Right renal pelvis (tissue), 4 donors: ENCODE data around the gene PCLO. TPM values are rescaled to one million over a fixed set of nuclear protein-coding genes. Genes with fewer than 3 reads are reported as not detected.

Experiments used
- DNase-seq, 4 donors: peaks; one replicate each; pipeline ENCODE4 v3.0.0-alpha.2; 2013; ENCODE audit warnings: low read depth in 4 of 4, low spot score in 3 of 4, missing footprints in 1 of 4
- polyA plus RNA-seq, 4 donors: library from polyadenylated mRNA; unstranded; fragments of 120-200 nt; gene quantifications; one replicate each; pipeline ENCODE4 v1.2.1, GENCODE V29; 2013; ENCODE audit not compliant: insufficient read length in 4 of 4

PCLO gene
- polyA plus RNA-seq, 4 donors: 7.4 to 8.5 (median 7.6) TPM

DNA sequence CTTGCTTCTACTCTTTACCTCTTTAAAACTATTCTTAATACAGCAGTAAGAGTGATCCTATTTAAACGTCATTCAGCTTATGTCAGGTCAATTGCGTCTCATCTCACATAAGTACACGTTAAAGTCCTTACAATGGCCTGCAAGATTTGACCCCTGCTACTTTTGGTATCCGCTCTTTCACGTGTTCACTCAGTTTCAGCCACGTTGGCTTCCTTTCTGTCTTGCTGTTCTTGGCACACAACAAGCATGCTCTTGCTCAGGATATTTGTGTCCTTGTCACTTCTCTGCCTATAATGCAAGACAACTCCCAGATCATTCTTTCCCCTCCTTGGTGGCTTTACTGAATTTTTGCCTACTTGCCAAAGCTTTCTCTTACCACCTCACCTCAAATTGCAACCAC is 296.8 kb downstream of the PCLO start:
- no peak for DNase-seq

DNA sequence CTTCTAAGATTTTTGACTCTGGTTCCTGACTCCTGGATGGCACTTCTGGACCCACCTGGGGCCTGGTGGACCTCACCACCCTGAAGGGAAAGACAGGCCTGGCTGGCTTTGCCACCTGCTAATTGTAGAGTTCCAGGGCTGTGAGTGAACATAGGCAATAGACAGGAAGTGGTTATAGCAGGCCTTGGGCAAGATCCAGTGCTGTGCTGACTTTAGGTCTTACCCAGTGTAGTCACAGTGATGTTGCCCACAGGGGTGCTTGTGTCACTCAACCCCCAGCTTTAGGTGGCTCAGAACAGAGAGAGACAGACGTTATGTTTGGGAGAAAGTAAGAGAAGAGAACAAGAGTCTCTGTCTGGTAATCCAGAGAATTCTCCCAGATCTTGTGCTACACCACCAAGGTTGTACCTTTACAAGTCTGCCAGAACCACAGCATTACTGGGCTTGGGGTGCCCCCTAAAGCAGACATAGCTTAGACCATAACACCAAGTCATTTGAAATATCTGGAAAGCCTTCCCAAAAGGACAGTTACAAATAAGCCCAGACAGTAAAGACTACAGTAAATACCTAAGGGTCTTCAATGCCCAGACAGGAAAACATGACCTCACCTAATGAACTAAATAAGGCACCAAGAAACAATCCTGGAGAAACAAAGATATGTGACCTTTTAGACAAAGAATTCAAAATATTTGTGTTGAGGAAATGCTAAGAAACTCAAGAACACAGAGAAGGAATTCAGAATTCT is 303.4 kb downstream of the PCLO start:
- no peak for DNase-seq

- no peak for DNase-seq
These were observed 311.6 kb downstream of the PCLO start for GRCh38 chr7:82851121-82851520.

- DNase-seq: no peak
These were observed 320.9 kb downstream of the PCLO start for GRCh38 chr7:82841828-82842227.

DNA sequence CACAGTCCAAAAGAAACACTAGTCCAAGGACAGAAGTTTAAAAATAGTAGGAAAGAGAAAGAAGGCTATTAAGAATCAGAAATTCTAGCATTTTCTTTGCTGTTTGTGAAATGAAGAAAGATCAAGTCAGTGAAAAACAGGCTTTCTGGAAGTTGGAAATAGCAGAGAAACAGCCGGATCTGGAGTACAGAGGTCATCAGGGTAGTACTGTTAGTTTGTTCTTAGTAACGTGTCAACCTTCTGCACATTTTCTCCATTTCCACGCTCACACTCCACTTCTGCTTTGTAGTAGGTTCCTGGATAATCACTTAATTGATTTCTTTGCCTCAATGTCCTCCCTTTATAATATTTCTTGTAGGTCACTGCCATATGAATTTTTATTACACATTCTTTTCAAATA is 322.6 kb downstream of the PCLO start:
- no peak for DNase-seq

DNA sequence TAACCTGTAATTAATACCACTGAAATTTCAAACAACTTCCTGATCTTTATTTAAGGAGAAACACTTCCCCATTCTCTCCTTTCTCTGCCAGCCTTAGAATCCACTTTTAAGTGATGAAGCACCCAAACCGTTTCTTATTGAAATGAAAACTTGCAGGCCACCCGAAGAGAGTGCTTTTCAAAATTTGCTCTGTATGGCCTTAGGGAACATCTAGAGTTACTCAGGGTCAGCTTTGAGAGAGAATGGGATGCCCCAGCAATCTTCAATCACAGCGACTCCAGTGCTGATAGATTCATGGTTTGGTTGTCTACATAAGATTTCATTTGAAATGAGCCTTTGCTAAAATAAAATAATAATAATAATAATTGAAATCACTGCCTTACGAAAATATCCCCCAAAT is 323.1 kb downstream of the PCLO start:
- DNase-seq: no peak

- DNase-seq: no peak
These were observed 323.6 kb downstream of the PCLO start for GRCh38 chr7:82839063-82839462.

DNA sequence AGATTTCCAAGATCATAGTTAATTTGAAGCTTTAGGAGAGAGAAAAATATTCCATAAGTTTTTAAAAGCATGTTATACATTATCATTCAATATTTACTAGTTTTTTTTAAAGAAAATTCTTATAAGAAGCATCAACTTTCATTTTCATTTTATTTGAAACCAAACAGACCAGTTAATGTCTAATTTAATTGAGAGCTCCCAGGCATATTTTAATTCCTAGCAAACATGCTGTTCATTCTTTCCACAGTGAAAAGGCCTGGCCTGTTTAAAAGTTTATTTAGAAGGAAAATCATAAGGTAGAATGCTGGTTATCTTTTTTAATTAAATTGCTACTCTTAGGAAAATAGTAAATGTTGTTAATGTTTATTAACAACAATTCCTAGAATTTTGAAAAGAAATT is 324.4 kb downstream of the PCLO start:
- DNase-seq: no peak

DNA sequence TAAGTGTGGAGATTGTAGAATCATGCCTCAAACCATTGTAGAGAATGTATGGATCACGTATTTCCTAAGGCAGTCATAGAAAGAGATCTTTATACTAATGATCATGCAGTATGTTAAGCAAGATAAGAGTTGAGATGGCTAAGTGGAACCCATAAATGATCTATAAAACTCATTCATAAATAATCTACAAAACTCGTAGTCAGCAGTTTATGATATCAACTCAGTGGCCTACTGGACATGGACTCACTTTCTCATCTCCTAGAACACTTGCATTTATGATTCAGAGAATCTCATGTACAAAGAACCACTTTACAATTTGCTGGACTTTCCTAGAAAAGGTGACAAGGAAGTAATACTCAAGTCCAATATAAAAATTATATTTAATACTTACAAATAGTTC is 339.6 kb downstream of the PCLO start:
- no peak for DNase-seq

- DNase-seq: no peak
These were observed 341.6 kb downstream of the PCLO start for GRCh38 chr7:82821037-82821436.

GRCh38 chr7:82818171-82818570 is 344.5 kb downstream of the PCLO start:
- no peak for DNase-seq

DNA sequence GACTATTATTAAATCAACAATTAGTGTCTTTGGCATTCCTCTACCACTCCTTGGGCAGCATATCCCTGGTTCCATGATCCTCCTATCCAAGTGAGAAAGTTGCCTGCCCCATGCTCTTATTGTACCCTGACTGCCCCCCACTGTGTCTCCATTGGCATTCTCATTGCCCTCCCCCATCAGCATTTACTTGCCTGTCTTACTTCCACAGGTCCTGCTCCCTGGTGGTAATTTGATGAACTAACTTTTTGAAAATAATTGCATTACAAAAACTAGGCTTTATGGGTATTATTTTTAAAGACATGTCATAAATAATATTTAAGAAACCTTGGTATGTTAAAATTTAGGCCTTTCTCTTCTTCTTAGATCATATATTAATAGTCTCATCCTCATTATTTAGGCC is 346.4 kb downstream of the PCLO start:
- DNase-seq: no peak

DNA sequence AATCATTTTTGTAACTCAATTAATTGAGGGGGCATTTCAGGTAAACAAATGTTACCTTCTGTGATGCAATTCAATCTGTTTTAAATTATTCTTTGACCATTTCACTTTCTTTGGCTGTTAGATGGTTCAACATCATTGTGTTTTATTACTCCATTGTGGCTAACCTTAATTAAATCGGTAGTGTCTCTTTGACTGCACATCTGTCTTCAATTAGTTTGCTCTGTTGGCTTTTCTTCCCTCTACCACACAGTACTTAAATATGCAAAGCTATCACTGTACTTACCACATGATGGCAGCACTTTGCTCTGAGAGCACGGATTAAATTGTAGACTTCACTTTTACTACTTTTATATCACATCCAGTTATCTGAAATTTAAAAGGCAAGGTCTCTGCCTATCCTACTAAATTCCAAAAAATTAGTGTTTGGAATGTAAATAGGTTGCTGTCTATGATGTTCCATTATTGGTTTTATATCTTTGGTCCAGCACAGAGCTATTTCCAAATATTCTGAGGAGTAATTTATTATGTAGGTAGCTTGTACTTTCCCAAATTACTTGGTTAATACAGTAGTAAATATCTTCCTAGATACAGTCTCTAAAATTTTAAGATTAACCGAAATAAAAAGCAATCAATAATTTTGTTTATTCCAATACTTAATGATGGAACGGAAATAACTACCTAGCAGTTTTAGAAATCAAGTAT is 352.0 kb downstream of the PCLO start:
- peak; percentile 19 to 31 (median 22) for DNase-seq

- DNase-seq: no peak
These were observed 354.1 kb downstream of the PCLO start for GRCh38 chr7:82808633-82809032.

- no peak for DNase-seq
These were observed 357.1 kb downstream of the PCLO start for GRCh38 chr7:82805527-82805960.

DNA sequence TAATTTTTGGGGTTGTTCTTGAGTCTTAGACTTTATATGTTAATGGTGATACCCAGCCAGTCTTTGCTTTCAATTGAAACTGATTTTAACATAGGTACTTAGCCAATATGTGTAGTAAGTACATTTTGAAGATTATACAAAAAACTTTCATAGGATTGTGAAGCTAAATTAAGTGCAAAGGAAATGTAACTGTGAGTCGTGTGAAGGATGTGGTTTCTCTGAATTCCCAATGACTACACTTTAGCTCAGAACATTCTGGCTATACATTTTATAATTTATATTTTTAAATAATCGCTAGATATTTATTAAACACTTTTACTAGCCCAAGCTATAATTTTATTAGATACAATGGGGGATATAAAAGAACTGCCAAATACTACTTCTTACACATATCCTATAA is 359.3 kb downstream of the PCLO start:
- no peak for DNase-seq

DNA sequence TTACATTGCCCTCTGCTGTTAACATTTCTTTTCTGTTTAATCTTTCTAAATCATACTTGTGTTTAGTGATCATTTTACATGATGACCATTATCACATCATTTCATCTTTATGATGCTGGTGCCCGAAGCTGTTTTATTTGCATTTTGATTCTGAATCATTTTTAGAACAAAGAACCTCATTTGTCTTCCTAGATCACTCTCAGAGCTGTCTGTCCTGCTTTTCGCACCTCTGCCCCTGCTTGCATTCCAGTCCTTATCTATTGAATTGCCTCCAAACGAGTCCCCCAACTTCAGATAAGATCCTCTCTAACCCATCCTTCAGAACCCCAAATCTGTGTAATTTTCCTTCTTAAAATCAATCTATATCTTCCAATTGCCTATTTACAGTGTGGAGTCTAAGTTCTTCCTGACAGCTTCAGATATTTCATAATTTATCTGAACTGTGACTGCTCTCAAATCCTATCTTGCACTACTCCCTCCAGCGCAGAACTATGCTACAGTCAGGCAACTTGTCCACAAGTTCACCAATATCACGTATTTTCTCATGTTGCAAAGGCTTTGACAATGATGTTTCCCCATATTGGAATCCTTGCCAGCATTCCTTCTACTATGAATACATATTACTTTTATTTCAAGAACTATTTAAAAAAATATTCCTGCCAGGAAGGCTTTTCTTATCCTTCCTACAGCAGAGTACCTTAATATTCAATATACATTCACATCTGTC is 372.6 kb downstream of the PCLO start:
- DNase-seq: no peak

DNA sequence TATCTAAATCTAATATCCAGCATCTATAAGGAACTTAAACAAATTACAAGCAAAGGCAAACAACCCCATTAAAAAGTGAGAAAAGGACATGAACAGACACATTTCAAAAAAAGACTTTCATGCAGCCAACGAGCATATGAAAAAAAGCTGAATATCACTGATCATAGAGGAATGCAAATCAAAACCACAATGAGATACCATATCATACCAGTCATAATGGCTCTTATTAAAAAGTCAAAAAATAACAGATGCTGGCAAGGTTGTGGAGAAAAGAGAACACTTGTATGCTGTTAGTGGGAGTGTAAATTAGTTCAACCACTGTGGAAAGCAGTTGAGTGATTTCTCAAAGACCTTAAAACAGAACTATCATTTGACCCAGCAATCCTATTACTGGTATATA is 384.7 kb downstream of the PCLO start:
- no peak for DNase-seq

- DNase-seq: no peak
These were observed 399.8 kb downstream of the PCLO start for GRCh38 chr7:82762880-82763279.

- DNase-seq: no peak
These were observed 401.9 kb downstream of the PCLO start for GRCh38 chr7:82760831-82761230.

DNA sequence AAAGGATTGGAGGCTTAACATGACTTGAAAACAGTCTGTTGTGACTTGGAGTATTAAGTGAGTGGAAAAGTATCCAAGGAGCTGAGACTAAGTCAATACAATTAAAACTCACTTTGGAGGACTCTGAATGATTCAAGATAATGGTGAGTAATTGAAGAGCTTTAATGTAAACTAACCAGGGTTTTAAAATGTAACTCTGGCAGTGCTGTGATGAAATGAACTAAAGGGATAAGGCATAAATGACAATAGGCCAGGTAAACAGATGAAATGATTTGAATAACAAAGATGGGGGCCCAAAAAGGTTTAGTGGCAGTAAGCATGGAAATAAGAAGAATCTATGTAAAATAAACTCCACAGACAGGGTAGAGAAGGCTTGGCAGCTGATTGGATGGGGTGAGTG is 402.6 kb downstream of the PCLO start:
- DNase-seq: no peak
